Measurements from ENCODE around the gene TRAIP.

DNA sequence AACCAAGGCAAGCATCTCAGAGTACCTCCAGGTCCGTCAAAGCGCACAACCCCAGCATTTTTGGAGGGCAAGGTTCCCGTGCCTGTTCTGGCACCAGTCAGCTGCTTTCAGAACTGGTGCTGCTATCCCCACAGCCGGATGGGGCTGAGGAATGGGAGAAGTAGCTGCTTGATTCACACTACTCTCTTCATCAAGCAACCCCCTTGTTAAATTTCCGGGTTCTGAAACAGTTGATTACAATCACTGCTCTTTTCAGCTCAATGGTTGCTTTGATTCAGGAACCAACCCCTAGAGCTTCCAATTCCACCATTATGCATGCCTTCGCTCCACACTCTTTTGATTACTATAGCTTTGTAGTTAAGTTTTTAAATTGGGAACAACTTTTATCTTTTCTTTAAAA lies 30.3 kb downstream of the TRAIP start:
- TF ChIP-seq, protein P1, sequence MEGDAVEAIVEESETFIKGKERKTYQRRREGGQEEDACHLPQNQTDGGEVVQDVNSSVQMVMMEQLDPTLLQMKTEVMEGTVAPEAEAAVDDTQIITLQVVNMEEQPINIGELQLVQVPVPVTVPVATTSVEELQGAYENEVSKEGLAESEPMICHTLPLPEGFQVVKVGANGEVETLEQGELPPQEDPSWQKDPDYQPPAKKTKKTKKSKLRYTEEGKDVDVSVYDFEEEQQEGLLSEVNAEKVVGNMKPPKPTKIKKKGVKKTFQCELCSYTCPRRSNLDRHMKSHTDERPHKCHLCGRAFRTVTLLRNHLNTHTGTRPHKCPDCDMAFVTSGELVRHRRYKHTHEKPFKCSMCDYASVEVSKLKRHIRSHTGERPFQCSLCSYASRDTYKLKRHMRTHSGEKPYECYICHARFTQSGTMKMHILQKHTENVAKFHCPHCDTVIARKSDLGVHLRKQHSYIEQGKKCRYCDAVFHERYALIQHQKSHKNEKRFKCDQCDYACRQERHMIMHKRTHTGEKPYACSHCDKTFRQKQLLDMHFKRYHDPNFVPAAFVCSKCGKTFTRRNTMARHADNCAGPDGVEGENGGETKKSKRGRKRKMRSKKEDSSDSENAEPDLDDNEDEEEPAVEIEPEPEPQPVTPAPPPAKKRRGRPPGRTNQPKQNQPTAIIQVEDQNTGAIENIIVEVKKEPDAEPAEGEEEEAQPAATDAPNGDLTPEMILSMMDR (IDR thresholded peaks at IDR 0.05), result no peak
- TF ChIP-seq POLR2A (IDR thresholded peaks at IDR 0.05), result no peak

All from testis (tissue), 2 donors.